WI38 (cell line): ENCODE measurements around the gene GNPDA2.
A peak's percentile ranks its signal among the peaks of the same experiment; 100 is the strongest.

Experiments used
- H3K4me3 ChIP-seq: 2 replicates; pipeline ENCODE4 v1.5.1; 2011; ENCODE audit warnings: low read depth, mild to moderate bottlenecking, control low read depth, low read length
- CTCF ChIP-seq: IDR thresholded peaks from 2 replicates; pipeline ENCODE4 v1.5.1; 2012; ENCODE audit warnings: low read depth, mild to moderate bottlenecking, control low read depth, low read length

GNPDA2 gene

GRCh38 chr4:44684648-44685047 is 41.7 kb downstream of the GNPDA2 start:
- no peak overlapping the region for H3K4me3 ChIP-seq
- no peak for TF ChIP-seq CTCF

GRCh38 chr4:44679060-44679459 is 47.3 kb downstream of the GNPDA2 start:
- peak overlapping the region; percentile 97 for H3K4me3 ChIP-seq
- no peak for TF ChIP-seq CTCF

- peak within 1 kb of the TSS; percentile 97 for H3K4me3 ChIP-seq
- TF ChIP-seq CTCF: no peak
Measured at GRCh38 chr4:44678094-44679041, 48.0 kb downstream of the GNPDA2 start, which contains the start of gene GUF1. TSS of gene GUF1 (plus strand) at chr4:44678420. CDS start at chr4:44678623, 203 bp downstream.

- no peak for TF ChIP-seq CTCF
Measured at GRCh38 chr4:44675366-44675765, 51.0 kb downstream of the GNPDA2 start.

GRCh38 chr4:44674471-44674870 is 51.9 kb downstream of the GNPDA2 start:
- H3K4me3 ChIP-seq: no peak overlapping the region
- no peak for TF ChIP-seq CTCF

More at GRCh38 chr4:44675366-44675765, 51.0 kb downstream of the GNPDA2 start:
- no peak overlapping the region for H3K4me3 ChIP-seq

- H3K4me3 ChIP-seq: no peak overlapping the region
- no peak for TF ChIP-seq CTCF
Measured at GRCh38 chr4:44671636-44672035, 54.7 kb downstream of the GNPDA2 start.

- no peak for TF ChIP-seq CTCF
- H3K4me3 ChIP-seq: no peak overlapping the region
Measured at GRCh38 chr4:44670506-44671199, 55.7 kb downstream of the GNPDA2 start.
